CD4-positive, alpha-beta T cell treated with Interleukin-21 for 1 hour (primary cell): Measurements from ENCODE around the gene KRTAP9-1.
"Not testable (repeated sequence)": the region's sequence is repeated elsewhere in the genome, so short reads cannot be mapped to it uniquely, and the experiment has no call there.

Experiments
- DNase-seq: peaks from one replicate; pipeline ENCODE4 v3.0.0-alpha.2; 2020

KRTAP9-1 gene, protein sequence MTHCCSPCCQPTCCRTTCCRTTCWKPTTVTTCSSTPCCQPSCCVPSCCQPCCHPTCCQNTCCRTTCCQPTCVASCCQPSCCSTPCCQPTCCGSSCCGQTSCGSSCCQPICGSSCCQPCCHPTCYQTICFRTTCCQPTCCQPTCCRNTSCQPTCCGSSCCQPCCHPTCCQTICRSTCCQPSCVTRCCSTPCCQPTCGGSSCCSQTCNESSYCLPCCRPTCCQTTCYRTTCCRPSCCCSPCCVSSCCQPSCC

DNA sequence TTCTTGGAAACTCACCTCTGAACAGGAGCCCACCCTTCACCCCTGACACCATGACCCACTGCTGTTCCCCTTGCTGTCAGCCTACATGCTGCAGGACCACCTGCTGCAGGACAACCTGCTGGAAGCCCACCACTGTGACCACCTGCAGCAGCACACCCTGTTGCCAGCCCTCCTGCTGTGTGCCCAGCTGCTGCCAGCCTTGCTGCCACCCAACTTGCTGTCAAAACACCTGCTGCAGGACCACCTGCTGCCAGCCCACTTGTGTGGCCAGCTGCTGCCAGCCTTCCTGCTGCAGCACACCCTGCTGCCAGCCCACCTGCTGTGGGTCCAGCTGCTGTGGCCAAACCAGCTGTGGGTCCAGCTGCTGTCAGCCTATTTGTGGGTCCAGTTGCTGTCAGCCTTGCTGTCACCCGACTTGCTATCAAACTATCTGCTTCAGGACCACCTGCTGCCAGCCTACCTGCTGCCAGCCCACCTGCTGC, at the start of gene KRTAP9-1:
KRTAP9-1 (plus strand) TSS at position 51 of the 482 bp plus-strand sequence; CDS start at position 51, 0 bp downstream.
- DNase-seq = not testable (repeated sequence)

DNA sequence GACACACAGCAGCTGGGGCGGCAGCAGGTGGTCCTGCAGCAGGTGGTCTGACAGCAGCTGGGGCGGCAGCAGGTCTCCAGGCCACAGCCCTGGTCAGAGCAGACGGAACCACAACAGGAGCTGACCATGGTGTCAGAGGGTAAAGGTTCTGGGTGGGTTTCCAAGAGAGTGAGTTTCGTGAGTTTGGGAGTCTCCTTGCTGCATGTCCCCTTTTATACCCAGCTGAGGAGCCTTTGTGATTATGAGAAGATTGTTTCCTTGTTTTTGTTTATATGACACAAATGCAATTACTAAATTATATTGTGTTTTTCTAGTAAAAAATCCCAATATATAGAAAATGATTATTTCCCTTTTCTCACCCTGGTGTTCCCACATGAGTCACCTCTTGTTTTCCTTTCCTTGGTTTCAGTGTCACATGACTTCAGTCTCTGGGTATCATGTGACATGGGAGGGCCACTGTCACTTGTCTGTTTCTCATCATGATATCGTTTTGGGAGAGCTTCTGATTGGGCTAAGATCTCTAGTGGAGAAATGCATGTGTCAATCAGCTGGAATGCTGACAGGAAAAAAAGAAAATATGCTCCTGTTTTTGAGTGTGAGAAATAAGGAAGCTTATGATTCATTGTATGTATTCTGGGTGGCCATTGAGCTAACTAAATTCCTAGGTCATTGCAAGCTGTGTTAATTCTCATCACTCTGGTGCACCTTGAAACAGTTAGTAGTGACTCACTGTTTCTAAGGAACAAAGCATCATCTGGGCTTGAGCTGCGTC, 49.1 kb upstream of the KRTAP9-1 start, which contains the start of gene KRTAP4-6:
KRTAP4-6 (minus strand) TSS at position 185 of the 772 bp plus-strand sequence; CDS start at position 128, 57 bp downstream.
- no peak for DNase-seq

DNA sequence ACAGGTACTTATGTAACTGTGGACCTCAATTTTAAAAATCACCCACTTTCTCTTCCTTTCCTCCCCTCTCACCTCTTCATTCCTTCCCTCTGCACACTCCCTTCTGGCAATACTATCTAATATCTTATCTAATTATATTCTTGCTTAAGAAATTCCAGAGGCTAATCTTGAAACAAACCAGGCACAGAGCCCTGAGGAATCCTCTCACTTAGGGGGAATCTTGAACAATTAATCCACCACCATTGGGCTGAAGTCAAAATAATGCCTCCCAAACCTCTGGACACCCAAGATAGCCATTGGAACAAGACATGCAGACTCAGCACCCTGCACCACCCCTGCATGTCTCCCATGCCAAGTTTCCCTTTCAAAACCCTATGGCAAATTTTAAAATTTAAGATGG, 48.3 kb upstream of the KRTAP9-1 start:
- no peak for DNase-seq

DNA sequence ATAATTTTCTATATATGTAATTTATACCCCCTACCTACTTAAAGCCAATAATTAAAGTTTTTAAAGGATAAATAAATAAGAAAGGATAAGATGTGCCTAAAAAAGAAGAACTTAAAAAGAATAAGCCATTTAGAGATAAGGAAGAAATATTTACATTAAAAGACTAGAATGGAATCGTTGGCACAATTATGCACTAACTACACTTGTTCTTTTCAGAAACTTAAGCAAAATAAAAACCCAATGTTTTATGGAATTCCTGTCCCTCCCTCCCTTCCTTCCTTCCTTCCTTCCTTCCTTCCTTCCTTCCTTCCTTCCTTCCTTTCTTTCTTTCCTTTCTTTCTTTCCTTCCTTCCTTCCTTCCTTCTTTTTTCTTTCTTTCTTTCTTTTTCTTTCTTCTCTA, 44.8 kb upstream of the KRTAP9-1 start:
- DNase-seq = no peak

DNA sequence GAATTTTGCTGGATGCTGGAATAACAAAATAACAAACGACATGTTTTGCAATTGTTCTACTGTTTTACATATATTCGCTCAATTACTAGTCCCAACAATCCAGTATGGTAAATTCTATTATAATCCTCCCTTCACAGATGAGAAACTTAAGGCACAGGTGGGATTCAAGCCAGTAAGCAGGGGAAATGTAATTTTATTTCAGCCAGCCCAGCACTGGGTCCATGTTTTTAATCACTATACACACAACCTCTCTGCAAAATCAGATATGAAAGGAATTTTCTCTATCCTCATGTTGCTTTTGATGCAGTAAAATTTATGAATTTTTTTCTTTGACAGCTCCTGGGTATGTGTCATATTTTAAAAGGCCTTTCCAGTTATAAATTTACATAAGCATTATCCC, 44.4 kb upstream of the KRTAP9-1 start:
- no peak for DNase-seq

DNA sequence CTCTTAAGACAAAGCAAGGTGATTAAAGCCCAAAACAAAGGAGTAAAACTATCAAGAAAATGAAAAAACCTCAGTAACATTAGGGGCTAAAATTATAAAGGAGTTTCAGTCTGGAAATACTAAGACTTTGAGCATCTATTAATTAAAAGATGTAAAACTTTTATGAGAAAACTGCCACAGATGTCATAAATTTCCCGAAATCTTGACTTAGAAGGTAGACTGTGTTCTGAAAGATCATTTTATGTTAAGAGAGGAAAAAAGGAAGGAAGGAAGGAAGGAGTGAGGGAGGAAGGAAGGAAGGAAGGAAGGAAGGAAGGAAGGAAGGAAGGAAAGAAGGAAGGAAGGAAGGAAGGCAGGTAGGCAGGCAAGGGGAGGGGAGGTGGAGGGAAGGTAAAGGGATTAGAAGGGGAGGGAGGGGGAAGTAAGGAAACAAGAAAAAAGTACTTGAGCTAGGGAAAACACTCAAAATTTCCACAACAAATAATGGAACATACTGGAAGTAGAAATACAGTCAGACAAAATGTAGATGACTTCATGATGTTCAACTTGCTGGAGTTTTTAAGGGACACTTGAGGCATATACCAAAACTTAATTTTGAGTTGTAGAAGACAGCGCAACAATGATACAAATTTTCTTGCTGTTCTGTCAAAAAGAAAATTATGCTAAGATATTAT, 42.0 kb upstream of the KRTAP9-1 start:
- no peak for DNase-seq

DNA sequence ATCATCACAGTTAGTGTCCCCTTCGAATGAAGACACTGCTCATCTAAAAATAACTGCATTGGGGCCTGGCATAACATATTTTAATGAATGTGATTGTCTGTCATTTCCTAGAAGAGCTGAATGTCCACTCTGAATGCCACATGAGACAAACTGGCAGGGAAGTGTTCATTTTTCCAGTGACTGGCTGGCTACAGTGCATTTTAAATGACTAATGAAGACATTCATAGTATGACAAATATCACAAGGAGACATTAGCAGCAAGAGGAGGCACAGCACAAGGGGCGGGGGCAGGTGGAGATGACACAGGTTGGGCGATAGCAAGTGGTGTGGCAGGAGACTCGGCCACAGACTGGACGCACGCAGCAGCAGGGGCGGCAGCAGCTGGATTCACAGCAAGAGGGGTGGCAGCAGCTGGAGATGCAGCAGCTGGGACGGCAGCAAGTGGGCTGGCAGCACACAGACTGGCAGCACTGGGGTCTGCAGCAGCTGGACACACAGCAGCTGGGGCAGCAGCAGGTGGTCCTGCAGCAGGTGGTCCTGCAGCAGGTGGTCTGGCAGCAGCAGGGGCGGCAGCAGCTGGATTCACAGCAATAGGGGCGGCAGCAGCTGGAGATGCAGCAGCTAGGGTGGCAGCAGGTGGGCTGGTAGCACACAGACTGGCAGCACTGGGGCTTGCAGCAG, 40.6 kb upstream of the KRTAP9-1 start:
- not testable (repeated sequence) for DNase-seq

DNA sequence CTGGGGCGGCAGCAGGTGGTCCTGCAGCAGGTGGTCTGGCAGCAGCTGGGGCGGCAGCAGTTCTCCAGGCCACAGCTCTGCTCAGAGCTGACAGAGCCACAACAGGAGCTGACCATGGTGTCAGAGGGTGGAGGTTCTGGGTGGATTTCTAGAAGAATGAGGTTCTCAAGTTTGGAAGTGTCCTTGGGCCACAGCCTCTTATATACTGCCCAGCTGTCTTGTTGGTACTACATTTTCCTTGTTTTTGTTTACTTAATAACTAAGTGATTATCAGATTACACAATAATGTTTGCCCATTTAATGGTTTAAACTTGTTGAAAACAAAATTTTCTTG, 40.1 kb upstream of the KRTAP9-1 start, which contains the start of gene KRTAP4-5:
KRTAP4-5 (minus strand) TSS at position 174 of the 334 bp plus-strand sequence; CDS start at position 116, 58 bp downstream.
- DNase-seq = no peak

DNA sequence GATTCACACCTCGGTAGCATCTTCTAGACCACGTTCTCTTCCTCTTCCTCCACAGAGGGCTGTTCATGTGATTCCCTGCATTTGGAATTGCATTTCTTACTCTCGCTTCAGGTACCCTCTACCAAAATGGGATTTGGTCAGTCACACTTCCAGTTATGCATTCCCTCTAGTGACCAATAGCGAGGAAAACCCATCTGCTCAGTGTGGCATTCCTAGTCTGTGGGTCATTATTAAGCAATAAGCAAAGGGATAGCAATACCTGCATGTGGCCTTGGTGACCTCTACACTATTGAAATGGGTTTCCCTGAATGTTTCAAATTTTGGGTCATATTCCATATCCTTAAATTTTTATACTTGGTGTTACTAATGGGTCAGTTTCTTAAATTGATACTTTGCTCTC, 39.7 kb upstream of the KRTAP9-1 start:
- no peak for DNase-seq

DNA sequence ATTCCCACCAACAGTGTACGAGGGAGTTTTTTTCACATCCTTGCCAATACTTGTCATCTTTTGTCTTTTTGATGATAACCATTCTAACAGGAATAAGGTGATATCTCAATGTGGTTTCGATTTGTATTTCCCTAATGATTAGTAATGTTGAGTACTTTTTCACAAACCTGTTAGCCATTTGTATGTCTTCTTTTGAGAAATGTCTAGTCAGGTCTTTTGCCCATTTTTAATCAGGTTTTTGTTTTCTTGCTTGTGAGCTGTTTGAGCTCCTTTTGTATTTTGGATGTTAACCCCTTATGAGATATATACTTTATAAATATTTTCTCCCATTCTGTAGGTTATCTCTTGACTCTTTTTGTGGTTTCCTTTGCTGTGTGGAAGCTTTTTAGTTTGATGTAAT, 38.2 kb upstream of the KRTAP9-1 start:
- no peak for DNase-seq

DNA sequence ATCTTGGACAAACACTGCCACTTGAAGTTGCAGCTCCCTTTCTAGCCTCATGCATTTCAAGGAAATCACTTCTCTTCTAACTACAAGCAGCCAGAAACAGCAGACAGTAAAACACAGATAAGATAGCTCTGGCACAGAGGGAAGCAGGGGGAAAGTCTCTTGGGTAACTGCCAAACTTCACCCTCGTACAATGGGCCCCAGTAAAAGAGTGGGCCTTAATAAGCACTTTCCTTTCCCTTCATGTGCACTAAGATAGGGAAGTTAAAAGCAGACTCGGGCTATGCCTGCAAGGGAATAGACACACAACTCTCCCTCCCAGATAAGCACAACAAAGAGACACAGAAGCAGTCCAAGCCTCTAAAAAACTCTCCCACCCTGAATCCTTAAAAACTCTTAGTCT, 35.8 kb upstream of the KRTAP9-1 start:
- no peak for DNase-seq

DNA sequence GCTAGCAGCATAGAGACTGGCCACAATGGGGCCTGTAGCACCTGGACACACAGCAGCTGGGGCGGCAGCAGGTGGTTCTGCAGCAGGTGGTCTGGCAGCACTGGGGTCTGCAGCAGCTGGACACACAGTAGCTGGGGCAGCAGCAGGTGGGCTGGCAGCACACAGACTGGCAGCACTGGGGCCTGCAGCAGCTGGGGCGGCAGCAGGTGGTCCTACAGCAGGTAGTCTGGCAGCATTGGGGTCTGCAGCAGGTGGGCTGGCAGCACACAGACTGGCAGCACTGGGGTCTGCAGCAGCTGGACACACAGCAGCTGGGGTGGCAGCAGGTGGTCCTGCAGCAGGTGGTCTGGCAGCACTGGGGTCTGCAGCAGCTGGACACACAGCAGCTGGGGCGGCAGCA, 29.5 kb upstream of the KRTAP9-1 start:
- DNase-seq = not testable (repeated sequence)

DNA sequence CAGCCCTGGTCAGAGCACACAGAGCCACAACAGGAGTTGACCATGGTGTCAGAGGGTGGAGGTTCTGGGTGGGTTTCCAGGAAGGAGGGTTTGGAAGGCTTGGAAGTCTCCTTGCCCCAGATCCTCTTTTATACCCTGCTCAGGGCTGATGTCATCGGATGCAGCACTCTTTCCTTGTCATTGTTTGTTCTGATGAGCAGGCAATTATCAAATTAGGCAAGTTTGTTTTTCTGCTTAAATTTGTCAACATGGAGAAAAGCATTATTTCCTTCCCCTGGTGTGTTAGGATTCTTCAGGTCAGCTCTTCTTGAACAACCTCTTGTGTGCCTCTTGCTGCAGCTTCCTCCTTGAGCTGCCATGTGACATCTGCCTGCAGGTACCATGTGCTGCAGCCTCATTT, 29.0 kb upstream of the KRTAP9-1 start, which contains the start of gene KRTAP4-4:
KRTAP4-4 (minus strand) TSS at position 101 of the 400 bp plus-strand sequence; CDS start at position 44, 57 bp downstream.
- DNase-seq = no peak

DNA sequence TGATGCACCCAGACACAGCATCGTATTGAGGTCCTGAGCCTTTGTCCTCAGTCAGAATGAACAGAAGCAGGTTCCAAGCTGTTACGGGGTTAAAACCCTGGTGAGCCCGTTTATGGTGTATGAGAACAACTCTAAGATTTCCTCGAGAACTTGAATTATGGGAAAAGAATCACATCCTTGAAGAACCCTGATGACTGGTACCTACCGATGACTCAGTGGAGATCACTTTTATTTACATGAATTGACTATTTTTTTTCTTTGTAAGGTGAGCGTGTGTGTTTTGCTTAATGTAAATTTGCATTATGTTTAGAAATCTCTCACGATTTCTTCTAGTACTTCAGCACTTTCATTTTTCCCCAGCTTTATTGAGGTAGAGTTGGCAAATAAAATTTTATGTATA, 25.9 kb upstream of the KRTAP9-1 start:
- DNase-seq = no peak

DNA sequence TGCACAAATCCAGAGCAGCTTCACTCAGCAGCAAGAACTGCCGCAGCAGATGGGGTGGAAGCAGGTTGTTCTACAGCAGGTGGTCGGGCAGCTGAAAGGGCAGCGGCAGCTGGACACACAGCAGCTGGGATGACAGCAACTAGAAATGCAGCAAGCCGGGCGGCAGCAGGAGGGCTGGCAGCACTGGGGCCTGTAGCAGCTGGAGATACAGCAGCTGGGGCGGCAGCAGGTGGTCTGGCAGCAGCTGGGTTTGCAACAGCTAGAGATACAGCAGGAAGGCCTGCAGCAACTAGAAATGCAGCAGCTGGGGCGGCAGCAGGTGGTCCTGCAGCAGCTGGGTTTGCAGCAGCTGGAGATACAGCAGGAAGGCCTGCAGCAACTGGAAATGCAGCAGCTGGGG, 22.1 kb upstream of the KRTAP9-1 start:
- no peak for DNase-seq

DNA sequence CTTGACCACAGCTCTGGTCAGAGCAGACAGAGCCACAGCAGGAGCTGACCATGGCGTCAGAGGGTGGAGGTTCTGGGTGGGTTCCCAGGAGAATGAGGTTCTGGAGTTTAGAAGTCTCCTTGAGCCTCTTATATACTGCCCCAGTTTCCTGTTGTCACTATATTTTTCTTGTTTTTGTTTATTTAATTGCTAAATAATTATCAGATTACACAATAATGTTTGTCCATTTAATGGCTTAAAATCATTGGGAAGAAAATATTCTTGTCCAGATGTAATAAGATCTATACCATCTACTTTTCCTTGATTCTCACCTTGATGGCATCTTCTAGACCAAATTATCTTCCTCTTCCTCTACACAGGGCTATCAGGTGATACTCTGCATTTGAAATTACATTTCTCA, 21.6 kb upstream of the KRTAP9-1 start, which contains the start of gene KRTAP4-3:
KRTAP4-3 (minus strand) TSS at position 101 of the 400 bp plus-strand sequence; CDS start at position 52, 49 bp downstream.
- DNase-seq = no peak

DNA sequence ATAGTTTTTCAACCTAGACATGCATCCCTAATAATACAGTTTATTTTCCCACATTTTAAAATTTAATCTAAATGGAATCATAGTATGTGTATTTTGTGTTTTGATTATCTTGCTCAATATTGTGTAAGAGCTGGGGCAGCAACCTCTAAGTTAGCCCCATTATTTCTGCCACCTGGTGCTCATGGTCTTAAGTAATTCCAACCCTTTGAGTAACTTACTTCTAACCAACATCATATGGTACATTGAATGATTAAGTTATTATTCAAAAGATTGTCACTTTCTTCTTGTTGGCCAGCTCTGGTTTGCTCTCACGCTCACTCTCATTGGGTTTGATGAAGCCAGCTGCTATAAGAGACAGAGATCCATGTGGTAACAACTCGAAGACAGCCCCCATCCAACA, 17.8 kb upstream of the KRTAP9-1 start:
- no peak for DNase-seq

DNA sequence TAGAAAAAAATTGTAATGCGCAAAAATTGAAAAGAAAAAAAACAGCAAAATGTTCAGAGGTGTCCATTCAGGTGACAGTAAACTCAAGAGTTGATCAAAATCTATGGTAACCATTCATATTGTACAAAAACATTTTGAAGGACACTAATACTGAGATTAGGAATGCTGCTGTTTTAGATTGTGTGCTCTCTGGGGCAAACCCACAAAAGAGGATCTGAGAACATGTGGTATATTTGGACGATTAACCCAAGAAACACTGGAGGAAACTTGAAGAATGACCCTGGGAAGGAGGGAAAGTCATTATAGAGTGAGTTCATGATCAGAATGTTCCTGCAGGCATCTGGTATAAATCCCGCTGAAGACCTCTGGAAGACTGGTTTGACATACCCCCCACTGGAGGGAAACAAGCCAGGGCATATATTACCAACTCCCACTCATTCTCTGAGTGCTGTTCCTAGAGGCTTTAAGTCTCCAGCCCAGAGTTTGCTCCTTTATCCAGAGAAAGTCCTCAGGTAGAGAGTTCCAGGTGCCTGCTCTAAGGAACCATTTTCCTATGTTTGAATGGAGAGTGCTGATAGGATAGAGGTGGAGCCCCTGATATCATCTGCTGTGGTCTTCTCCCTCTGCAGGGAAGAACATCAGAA, 12.8 kb upstream of the KRTAP9-1 start:
- no peak for DNase-seq

DNA sequence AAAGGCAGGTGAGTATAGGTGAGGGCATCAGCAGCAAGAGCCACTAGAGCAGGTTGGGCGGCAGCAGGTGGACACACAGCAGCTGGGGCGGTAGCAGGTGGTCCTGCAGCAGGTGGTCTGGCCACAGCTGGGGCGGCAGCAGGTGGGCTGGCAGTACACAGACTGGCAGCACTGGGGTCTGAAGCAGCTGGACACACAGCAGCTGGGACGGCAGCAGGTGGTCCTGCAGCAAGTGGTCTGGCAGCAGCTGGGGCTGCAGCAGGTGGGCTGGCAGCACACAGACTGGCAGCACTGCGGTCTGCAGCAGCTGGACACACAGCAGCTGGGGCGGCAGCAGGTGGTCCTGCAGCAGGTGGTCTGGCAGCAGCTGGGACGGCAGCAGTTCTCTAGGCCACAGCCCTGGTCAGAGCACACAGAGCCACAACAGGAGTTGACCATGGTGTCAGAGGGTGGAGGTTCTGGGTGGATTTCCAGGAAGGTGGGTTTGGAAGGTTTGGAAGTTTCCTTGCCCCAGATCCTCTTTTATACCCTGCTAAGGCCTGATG, 11.9 kb upstream of the KRTAP9-1 start, which contains the start of gene KRTAP4-2:
KRTAP4-2 (minus strand) TSS at position 495 of the 545 bp plus-strand sequence; CDS start at position 438, 57 bp downstream.
- DNase-seq = no peak

DNA sequence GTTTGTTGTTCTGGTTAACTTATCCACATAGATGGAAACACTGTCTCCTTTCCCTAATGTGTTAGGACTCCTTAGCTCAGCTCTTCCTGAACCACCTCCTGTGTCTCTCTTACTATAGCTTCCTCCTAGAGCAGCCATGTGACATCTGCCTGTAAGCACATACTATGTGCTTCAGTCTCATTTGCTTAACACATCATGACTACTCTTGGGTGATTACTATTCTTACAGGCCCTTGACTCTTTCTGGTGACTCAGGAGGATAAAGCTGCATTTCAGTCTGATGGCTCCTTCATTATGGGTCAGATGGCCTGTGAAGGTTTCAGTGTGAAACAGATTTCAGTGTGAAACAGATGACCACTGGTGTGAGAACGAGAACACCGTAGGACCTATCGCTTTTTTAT, 11.3 kb upstream of the KRTAP9-1 start:
- no peak for DNase-seq

DNA sequence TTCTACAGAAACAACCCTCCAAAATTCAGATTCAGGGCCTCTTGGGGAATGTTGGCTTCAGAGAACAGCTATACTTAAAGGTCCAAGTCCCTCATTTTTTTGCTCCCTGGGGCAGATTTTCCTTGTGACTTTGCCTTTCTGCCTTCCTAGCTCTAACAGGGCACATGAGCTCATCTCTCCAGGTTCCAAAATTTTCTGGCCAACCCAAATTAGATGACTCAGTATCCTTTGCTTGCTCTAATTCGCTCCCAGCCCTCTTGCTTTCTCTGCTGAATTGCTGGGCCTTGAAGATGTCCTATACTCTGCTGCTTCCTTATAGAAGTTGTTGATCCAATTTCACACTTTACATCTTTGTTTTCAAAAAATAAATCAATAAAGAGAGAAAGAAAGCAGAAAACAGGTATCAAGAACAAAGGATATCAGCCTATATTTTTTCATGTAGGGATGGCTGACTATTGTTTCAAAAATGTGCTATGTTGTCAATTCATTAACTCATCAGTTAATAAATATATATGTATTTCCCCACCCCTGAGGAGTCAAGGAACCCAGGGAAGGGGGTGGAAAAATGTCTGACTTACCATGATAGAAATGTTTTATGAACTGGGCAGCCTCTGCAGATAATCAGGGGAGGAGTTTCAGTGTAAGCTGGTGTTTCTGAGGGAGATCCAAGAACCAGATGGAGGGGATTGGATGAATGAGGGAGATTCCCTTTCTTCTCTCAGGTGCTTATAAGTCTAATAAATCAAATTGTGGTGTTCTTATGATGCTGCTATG, 10.7 kb upstream of the KRTAP9-1 start:
- no peak for DNase-seq
